Activated CD8-positive, alpha-beta T cell treated with anti-CD3 and anti-CD28 coated beads, Interleukin-2, amount 10 ng/mL, durations not matched to agents 7 days and 5 days (primary cell): ENCODE measurements around the gene CHD6. TPM values are rescaled to one million over a fixed set of nuclear protein-coding genes. Genes with fewer than 3 reads are reported as not detected.

Source experiments
- ATAC-seq: fragments of 150-1000 bp; cut with Tn5 transposase; one replicate; pipeline ENCODE4 v1.10.0; 2021; ENCODE audit warnings: moderate library complexity
- CTCF ChIA-PET: fragments of 350-600 bp; sonication (Branson Sonifier 250); formaldehyde crosslinking; loops from one replicate; lab custom pipeline; 2021; ENCODE audit warnings: antibody characterized with exemption; lab: Charles Lee
- POLR2A ChIA-PET: fragments of 350-600 bp; sonication (Branson Sonifier 250); formaldehyde crosslinking; loops from one replicate; lab custom pipeline; 2021; ENCODE audit warnings: antibody characterized with exemption; lab: Charles Lee
- DNase-seq: peaks from one replicate; pipeline ENCODE4 v3.0.0-alpha.2; 2020
- H3K27ac Mint-ChIP-seq: one replicate; pipeline ENCODE4 v1.8.0; 2021; ENCODE audit warnings: mild to moderate bottlenecking, mixed read lengths
- H3K27me3 Mint-ChIP-seq: one replicate; pipeline ENCODE4 v1.8.0; 2021; ENCODE audit warnings: low read depth, mixed read lengths
- H3K36me3 Mint-ChIP-seq: one replicate; pipeline ENCODE4 v1.8.0; 2021; ENCODE audit warnings: low read depth, mixed read lengths
- H3K4me1 Mint-ChIP-seq: one replicate; pipeline ENCODE4 v1.8.0; 2021; ENCODE audit warnings: low read depth, mixed read lengths
- H3K4me3 Mint-ChIP-seq: one replicate; pipeline ENCODE4 v1.8.0; 2021; ENCODE audit warnings: mild to moderate bottlenecking, mixed read lengths
- H3K9me3 Mint-ChIP-seq: one replicate; pipeline ENCODE4 v1.8.0; 2022; ENCODE audit warnings: mixed read lengths; ENCODE audit not compliant: insufficient read depth
- total RNA-seq, 2 experiments: library from RNA; stranded (reverse); gene quantifications; one replicate each; pipeline ENCODE4 v1.2.3, GENCODE V29; 2021

The CHD6 gene
- total RNA-seq, 2 experiments from 2014 or later, result 29.1 to 32.2 TPM

DNA sequence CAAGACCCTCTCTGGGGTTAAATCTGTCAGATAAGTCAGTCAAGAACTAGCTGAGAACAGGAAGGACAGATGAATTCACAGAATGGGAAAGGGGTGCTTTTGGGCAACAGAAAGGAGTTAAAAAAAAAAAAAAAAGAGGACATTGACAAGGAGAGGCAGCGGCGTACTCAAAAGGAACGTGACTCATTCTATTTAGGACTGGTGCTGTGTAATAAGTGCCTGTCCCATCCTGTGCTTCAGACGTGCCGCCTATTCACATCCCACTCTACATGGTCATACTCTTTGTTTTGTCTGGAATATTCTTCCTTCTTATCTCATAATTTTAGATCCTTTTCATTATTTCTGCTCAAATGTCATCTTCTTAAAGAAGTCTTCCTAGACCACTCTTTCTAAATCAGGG is 150.5 kb downstream of the CHD6 start:
- Mint-ChIP-seq H3K4me3 (no peak overlapping the region), H3K9me3 (no peaks in the 10 kb centered on the region), H3K4me1 (no peaks in the 10 kb centered on the region), H3K27ac (no peak overlapping the region), H3K36me3 (peaks cover 24% of the 10 kb centered on the region), H3K27me3 (no peaks in the 10 kb centered on the region)
- ATAC-seq, result no peak
- no peak for DNase-seq
- ChIA-PET CTCF (no interaction called here), POLR2A (no interaction called here)

GRCh38 chr20:41467220-41467619 is 151.0 kb downstream of the CHD6 start:
- Mint-ChIP-seq H3K36me3 (peaks cover 22% of the 10 kb centered on the region), H3K4me3 (no peak overlapping the region), H3K27ac (no peak overlapping the region), H3K9me3 (no peaks in the 10 kb centered on the region), H3K27me3 (no peaks in the 10 kb centered on the region), H3K4me1 (no peaks in the 10 kb centered on the region)
- CTCF ChIA-PET, result no interaction called here
- no peak for DNase-seq
- no peak for ATAC-seq
- POLR2A ChIA-PET, result no interaction called here

- ATAC-seq, result no peak
- Mint-ChIP-seq H3K36me3 (peaks cover 33% of the 10 kb centered on the region), H3K27ac (no peak overlapping the region), H3K4me1 (no peaks in the 10 kb centered on the region), H3K4me3 (no peak overlapping the region), H3K9me3 (no peaks in the 10 kb centered on the region), H3K27me3 (no peaks in the 10 kb centered on the region)
- no peak for DNase-seq
- POLR2A ChIA-PET, result no interaction called here
- CTCF ChIA-PET, result no interaction called here
Observed at GRCh38 chr20:41463567-41463966, 154.6 kb downstream of the CHD6 start.

GRCh38 chr20:41462372-41463161 is 155.6 kb downstream of the CHD6 start:
- DNase-seq (no peak), ATAC-seq (no peak)
- Mint-ChIP-seq H3K4me3 (no peak overlapping the region), H3K27me3 (no peaks in the 10 kb centered on the region), H3K4me1 (no peaks in the 10 kb centered on the region), H3K27ac (no peak overlapping the region), H3K36me3 (peaks cover 33% of the 10 kb centered on the region), H3K9me3 (no peaks in the 10 kb centered on the region)
- CTCF ChIA-PET, result no interaction called here
- POLR2A ChIA-PET, result no interaction called here

- DNase-seq, result no peak
- ChIA-PET CTCF (no interaction called here), POLR2A (no interaction called here)
- no peak for ATAC-seq
- Mint-ChIP-seq H3K27ac (no peak overlapping the region), H3K4me1 (no peaks in the 10 kb centered on the region), H3K36me3 (peaks cover 28% of the 10 kb centered on the region), H3K9me3 (no peaks in the 10 kb centered on the region), H3K27me3 (no peaks in the 10 kb centered on the region), H3K4me3 (no peak overlapping the region)
Observed at GRCh38 chr20:41458761-41459160, 159.4 kb downstream of the CHD6 start.

- ATAC-seq (no peak), DNase-seq (no peak)
- Mint-ChIP-seq H3K36me3 (peaks cover 38% of the 10 kb centered on the region), H3K9me3 (no peaks in the 10 kb centered on the region), H3K4me1 (no peaks in the 10 kb centered on the region), H3K4me3 (no peak overlapping the region), H3K27ac (no peak overlapping the region), H3K27me3 (no peaks in the 10 kb centered on the region)
- ChIA-PET POLR2A (interaction anchor here (0.6 kb wide), 1 partner anchor 16 kb away, joined by 3 read pairs; no protein-coding TSS in a partner anchor), CTCF (no interaction called here)
Observed at GRCh38 chr20:41457173-41457857, 160.9 kb downstream of the CHD6 start.

- no peak for ATAC-seq
- H3K27ac Mint-ChIP-seq, result no peak overlapping the region
- POLR2A ChIA-PET, result no interaction called here
Observed at GRCh38 chr20:41456351-41456750, 161.8 kb downstream of the CHD6 start.

DNA sequence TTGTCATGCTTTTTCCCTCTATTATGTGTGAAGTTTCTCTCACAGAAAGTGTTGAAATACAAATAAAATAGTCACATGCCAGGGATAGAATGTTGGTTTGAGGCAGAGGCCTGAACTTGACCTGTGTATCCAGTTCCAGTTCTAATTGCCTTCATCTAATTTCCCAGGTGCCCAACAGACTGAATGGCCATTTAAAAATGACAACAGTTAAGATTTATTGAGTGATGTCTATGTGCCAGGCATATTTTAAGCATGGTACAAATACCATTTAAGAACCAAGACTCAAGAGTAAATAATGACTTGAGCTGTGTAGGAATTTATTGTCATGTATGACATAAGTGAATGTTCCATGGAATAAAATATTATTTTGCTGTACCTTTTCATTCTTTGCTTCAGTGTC is 163.9 kb downstream of the CHD6 start:
- ATAC-seq (no peak), DNase-seq (no peak)
- ChIA-PET CTCF (no interaction called here), POLR2A (no interaction called here)
- H3K27me3 Mint-ChIP-seq, result no peaks in the 10 kb centered on the region
- H3K9me3 Mint-ChIP-seq, result no peaks in the 10 kb centered on the region
- H3K27ac Mint-ChIP-seq, result no peak overlapping the region
- H3K4me3 Mint-ChIP-seq, result no peak overlapping the region
- no peaks in the 10 kb centered on the region for H3K4me1 Mint-ChIP-seq
- peaks cover 37% of the 10 kb centered on the region for H3K36me3 Mint-ChIP-seq

More at GRCh38 chr20:41456351-41456750, 161.8 kb downstream of the CHD6 start:
- H3K4me1 Mint-ChIP-seq, result no peaks in the 10 kb centered on the region
- DNase-seq, result no peak
- no peaks in the 10 kb centered on the region for H3K27me3 Mint-ChIP-seq
- H3K4me3 Mint-ChIP-seq, result no peak overlapping the region
- peaks cover 36% of the 10 kb centered on the region for H3K36me3 Mint-ChIP-seq
- no peaks in the 10 kb centered on the region for H3K9me3 Mint-ChIP-seq
- CTCF ChIA-PET, result interaction anchor here (1.2 kb wide), 1 partner anchor 9 kb away, joined by 4 read pairs; no protein-coding TSS in a partner anchor

- Mint-ChIP-seq H3K4me1 (no peaks in the 10 kb centered on the region), H3K27ac (peak overlapping the region; percentile 14), H3K27me3 (no peaks in the 10 kb centered on the region), H3K9me3 (no peaks in the 10 kb centered on the region), H3K4me3 (no peak overlapping the region), H3K36me3 (peaks cover 38% of the 10 kb centered on the region)
- ChIA-PET CTCF (interaction anchor here (1.2 kb wide), 1 partner anchor 164 kb away, joined by 3 read pairs; no protein-coding TSS in a partner anchor), POLR2A (no interaction called here)
- no peak for ATAC-seq
- DNase-seq, result no peak
Observed at GRCh38 chr20:41453010-41453950, 164.9 kb downstream of the CHD6 start.

DNA sequence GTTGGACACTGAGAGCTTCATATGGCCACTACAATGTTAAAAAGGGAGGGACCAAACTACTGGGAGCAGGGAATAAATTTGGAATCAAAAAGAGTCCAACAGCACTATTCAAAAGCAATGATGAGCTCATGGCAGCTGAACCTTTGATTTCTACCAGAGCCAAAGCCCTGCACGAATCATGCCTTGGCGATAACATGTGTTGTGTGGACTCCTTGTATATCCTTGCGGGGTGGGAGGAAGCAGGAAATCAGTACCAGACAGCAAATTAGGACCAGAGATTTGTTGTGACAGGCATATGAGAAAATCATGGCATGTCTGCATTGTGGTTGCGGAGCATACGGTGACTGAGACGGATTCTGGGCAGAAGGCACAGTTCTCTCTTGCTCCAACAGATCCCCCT is 166.0 kb downstream of the CHD6 start:
- no peak for DNase-seq
- no peak for ATAC-seq
- Mint-ChIP-seq H3K27me3 (no peaks in the 10 kb centered on the region), H3K27ac (no peak overlapping the region), H3K4me3 (no peak overlapping the region), H3K9me3 (no peaks in the 10 kb centered on the region), H3K4me1 (no peaks in the 10 kb centered on the region), H3K36me3 (peaks cover 39% of the 10 kb centered on the region)
- ChIA-PET CTCF (interaction anchor here (1.2 kb wide), 1 partner anchor 165 kb away, joined by 3 read pairs; no protein-coding TSS in a partner anchor), POLR2A (no interaction called here)

GRCh38 chr20:41447006-41447405 is 171.2 kb downstream of the CHD6 start:
- Mint-ChIP-seq H3K27me3 (no peaks in the 10 kb centered on the region), H3K4me3 (no peak overlapping the region), H3K36me3 (peaks cover 40% of the 10 kb centered on the region), H3K27ac (no peak overlapping the region), H3K4me1 (peaks cover 8% of the 10 kb centered on the region), H3K9me3 (no peaks in the 10 kb centered on the region)
- CTCF ChIA-PET, result interaction anchor here (1.0 kb wide), 1 partner anchor 9 kb away, joined by 4 read pairs; no protein-coding TSS in a partner anchor
- ATAC-seq, result no peak
- DNase-seq, result no peak
- POLR2A ChIA-PET, result no interaction called here
